Measurements from ENCODE around the gene KMT2A. TPM values are rescaled to one million over a fixed set of nuclear protein-coding genes. Genes with fewer than 3 reads are reported as not detected.

Gene KMT2A
- total RNA-seq, 1 donor from 2014 or later: 71.1 TPM

GRCh38 chr11:118437208-118438125, 1.2 kb downstream of the KMT2A start:
- DNase-seq (ENCODE audit: extremely low spot score, unreplicated experiment): no peak
- Mint-ChIP-seq H3K27me3 (peaks cover 6% of the 10 kb centered on the region), H3K9me3 (no peaks in the 10 kb centered on the region), H3K4me1 (ENCODE audit: unreplicated experiment) (peaks cover 37% of the 10 kb centered on the region), H3K27ac (peak overlapping the region; percentile 94), H3K36me3 (peaks cover 12% of the 10 kb centered on the region), H3K4me3 (peak overlapping the region; percentile 92)
- TF ChIP-seq, protein P1, sequence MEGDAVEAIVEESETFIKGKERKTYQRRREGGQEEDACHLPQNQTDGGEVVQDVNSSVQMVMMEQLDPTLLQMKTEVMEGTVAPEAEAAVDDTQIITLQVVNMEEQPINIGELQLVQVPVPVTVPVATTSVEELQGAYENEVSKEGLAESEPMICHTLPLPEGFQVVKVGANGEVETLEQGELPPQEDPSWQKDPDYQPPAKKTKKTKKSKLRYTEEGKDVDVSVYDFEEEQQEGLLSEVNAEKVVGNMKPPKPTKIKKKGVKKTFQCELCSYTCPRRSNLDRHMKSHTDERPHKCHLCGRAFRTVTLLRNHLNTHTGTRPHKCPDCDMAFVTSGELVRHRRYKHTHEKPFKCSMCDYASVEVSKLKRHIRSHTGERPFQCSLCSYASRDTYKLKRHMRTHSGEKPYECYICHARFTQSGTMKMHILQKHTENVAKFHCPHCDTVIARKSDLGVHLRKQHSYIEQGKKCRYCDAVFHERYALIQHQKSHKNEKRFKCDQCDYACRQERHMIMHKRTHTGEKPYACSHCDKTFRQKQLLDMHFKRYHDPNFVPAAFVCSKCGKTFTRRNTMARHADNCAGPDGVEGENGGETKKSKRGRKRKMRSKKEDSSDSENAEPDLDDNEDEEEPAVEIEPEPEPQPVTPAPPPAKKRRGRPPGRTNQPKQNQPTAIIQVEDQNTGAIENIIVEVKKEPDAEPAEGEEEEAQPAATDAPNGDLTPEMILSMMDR (conservative IDR thresholded peaks at IDR 0.05): no peak

DNA sequence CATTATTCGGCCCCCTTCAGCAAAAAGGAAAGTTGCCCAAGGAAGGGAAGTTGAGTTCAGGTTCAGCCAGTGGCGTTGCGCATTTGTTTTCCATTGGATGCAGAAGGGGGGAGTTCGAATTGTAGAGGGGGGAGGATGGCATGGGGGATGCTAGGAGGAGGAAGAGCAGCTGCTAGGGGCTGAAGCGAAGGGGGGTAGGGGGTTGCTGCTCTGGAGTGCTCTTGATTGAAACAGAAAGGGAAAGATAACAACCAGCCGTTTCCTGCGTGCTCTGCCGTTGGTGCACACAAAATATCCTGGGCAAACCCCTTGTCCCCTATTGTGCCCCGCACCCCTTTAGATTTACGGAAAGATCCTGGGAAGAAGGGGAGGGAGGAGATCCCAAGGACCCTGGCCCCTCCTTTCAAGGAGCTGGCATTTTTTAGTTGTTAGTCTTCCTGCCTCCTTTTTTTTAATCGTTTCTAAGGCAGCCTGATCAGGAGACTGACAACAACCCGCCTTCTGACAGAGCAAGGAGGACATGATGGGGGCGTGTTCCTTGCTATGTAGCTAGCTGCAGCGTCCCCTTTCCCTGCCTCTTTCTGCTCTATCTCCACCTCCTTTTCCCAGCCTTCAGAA, 2.1 kb downstream of the KMT2A start:
- no peaks in the 10 kb centered on the region for H3K9me3 Mint-ChIP-seq
- peak overlapping the region; percentile 94 for H3K27ac Mint-ChIP-seq
- DNase-seq (ENCODE audit: extremely low spot score, unreplicated experiment): no peak
- H3K36me3 Mint-ChIP-seq: peaks cover 12% of the 10 kb centered on the region
- peaks cover 6% of the 10 kb centered on the region for H3K27me3 Mint-ChIP-seq
- H3K4me3 Mint-ChIP-seq: peak overlapping the region; percentile 92
- H3K4me1 Mint-ChIP-seq (ENCODE audit: unreplicated experiment): peaks cover 46% of the 10 kb centered on the region
- TF ChIP-seq, protein P1 (conservative IDR thresholded peaks at IDR 0.05): no peak

GRCh38 chr11:118439646-118440045, 3.4 kb downstream of the KMT2A start:
- peaks cover 2% of the 10 kb centered on the region for H3K27me3 Mint-ChIP-seq
- H3K9me3 Mint-ChIP-seq: no peaks in the 10 kb centered on the region
- peaks cover 53% of the 10 kb centered on the region for H3K4me1 Mint-ChIP-seq (ENCODE audit: unreplicated experiment)
- peaks cover 12% of the 10 kb centered on the region for H3K36me3 Mint-ChIP-seq
- TF ChIP-seq, protein P1 (conservative IDR thresholded peaks at IDR 0.05): no peak
- H3K4me3 Mint-ChIP-seq: peak overlapping the region; percentile 92
- no peak overlapping the region for H3K27ac Mint-ChIP-seq
- no peak for DNase-seq (ENCODE audit: extremely low spot score, unreplicated experiment)

GRCh38 chr11:118441770-118442275, 5.5 kb downstream of the KMT2A start:
- TF ChIP-seq, protein P1 (conservative IDR thresholded peaks at IDR 0.05): no peak
- no peak overlapping the region for H3K27ac Mint-ChIP-seq
- peaks cover 50% of the 10 kb centered on the region for H3K4me1 Mint-ChIP-seq (ENCODE audit: unreplicated experiment)
- peaks cover 15% of the 10 kb centered on the region for H3K36me3 Mint-ChIP-seq
- no peak for DNase-seq (ENCODE audit: extremely low spot score, unreplicated experiment)
- no peaks in the 10 kb centered on the region for H3K27me3 Mint-ChIP-seq
- peak overlapping the region; percentile 8 for H3K4me3 Mint-ChIP-seq
- H3K9me3 Mint-ChIP-seq: no peaks in the 10 kb centered on the region

GRCh38 chr11:118442301-118442700, 6.0 kb downstream of the KMT2A start:
- H3K27me3 Mint-ChIP-seq: no peaks in the 10 kb centered on the region
- peak overlapping the region; percentile 8 for H3K4me3 Mint-ChIP-seq
- H3K4me1 Mint-ChIP-seq (ENCODE audit: unreplicated experiment): peaks cover 50% of the 10 kb centered on the region
- H3K27ac Mint-ChIP-seq: no peak overlapping the region
- H3K36me3 Mint-ChIP-seq: peaks cover 17% of the 10 kb centered on the region
- DNase-seq (ENCODE audit: extremely low spot score, unreplicated experiment): no peak
- TF ChIP-seq, protein P1 (conservative IDR thresholded peaks at IDR 0.05): no peak
- no peaks in the 10 kb centered on the region for H3K9me3 Mint-ChIP-seq

Measured in type B pancreatic cell (in vitro differentiated cells).